SIG-M5 treated with dmso at 0.1 percent for 504 hours (cell line): ENCODE measurements around the gene KRT83.
"Not testable (repeated sequence)": the region's sequence is repeated elsewhere in the genome, so short reads cannot be mapped to it uniquely, and the experiment has no call there.

Source experiments
- DNase-seq: peaks from one replicate; lab custom pipeline; 2025; ENCODE audit not compliant: unreplicated experiment; lab: John Stamatoyannopoulos, UW

KRT83 gene

GRCh38 chr12:52354200-52354599, 33.0 kb upstream of the KRT83 start:
- DNase-seq, result no peak

- no peak for DNase-seq
These were observed 32.6 kb upstream of the KRT83 start for GRCh38 chr12:52353766-52354165.

DNA sequence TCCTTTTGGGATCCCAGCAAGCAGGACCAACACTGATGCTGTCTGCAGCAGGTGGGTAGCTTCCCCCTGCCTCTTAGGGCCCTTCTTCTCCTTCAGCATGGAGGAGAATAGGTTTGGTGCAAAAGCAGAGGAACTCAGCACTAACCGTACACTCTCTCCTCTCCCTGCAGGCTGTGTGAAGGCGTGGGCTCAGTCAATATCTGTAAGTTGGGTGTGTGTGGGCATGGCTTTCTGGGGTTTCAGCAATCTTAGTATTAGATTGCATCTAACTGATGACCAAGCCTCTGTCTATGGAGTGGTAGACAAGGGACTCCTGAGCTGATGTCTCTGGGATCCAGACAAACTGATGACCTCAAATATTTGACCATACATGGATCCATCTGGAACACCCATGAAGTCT, 31.8 kb upstream of the KRT83 start:
- DNase-seq, result no peak

DNA sequence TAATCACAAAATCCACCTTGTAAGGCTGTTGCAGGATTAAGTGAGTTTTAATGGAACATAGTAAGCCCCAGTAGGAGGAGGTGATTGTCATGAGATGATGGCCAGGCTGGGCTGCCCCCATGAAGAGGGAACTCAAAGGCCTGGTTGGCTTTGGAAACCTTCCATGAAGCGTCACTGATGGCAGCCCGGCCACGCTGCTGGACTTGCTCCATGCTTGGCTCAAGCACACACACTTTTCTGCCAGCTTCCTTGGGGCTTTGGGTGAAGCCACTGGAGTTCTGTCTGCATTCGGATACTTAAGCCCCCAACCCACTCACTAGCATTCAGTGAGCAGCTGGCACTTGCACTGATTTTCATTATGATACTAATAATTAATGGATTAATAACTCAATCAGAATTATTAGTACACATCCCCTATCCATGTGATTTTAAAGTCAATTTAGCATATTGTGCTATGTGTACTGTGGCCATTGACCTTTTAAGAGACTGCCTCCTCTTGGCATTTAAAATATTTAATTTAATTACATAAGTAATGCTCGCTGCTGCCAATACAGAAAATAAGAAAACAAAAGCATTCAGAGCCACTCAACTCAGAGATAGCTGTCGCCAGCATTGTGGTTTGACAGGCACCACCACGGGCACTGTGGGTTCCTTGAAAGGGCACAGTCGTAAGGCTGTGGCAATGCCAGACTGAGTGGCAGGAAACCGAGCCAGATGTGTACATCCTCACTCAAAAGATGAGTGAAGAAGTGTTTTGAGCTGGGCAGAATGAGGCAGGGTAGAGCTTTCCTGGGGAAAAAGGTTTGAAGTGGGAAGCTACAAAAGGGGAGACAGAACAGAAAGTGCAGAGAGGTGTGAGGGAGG, 30.2 kb upstream of the KRT83 start:
- DNase-seq, result no peak

DNA sequence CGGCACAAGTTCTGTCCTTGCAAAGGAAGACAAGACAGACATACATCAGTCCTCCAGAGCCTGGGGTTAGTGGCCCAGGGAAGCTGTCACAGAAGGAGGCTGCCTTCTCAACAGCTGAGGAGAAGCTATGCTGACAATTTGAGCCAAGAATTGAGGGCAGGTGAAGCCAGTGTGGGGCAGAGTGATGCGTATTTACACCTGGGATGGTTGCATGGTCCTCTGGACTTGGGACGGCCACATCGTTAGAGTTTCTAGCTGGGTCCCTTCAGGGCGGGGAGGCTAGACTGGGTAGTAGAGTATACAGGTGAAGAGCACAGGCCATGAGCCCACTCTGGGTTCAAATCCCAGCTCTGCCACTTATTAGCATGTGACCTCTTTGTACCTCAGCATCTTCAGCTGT, 29.6 kb upstream of the KRT83 start:
- no peak for DNase-seq

DNA sequence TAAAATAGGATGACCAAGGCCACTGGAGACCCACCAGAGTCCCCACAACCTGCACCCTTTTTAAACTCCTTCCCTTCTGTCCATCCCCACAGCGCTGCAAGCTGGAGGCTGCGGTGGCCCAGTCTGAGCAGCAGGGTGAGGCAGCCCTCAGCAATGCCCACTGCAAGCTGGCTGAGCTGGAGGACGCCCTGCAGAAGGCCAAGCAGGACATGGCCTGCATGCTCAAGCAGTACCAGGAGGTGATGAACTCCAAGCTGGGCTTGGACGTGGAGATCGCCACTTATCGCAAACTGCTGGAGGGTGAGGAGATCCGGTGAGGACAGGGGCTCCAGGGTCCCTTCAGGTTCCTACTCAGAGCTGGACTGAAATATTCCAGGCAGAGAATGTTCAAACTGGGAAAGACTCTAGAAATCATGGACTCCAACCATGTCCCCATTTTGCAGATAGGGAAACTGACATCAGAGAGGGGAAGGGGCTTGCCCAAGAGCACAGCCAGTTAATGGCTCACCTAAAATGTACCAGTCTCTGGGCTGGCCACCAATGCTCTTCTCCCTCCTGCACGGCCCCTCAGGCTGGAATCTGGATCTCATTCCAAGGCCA, 28.9 kb upstream of the KRT83 start:
- no peak for DNase-seq

DNA sequence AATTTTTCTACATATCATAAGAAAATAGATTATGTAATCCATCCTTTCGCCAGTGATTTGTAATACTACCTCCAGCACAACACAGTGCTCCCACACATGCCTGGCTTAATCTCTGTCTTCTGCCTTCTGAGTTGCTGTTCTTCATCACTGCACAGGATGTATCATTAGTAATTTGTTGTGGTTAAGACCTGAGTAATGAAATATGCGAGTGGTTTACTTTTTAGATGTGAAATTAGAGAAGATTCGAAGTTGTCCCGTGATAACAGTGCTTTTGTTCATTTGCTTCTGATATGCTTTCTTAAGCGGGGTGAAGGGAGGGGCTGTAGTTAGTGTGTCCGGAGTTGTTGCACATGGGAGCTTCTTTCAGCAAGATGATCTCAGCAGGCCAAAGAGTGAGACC, 28.0 kb upstream of the KRT83 start:
- DNase-seq, result no peak

DNA sequence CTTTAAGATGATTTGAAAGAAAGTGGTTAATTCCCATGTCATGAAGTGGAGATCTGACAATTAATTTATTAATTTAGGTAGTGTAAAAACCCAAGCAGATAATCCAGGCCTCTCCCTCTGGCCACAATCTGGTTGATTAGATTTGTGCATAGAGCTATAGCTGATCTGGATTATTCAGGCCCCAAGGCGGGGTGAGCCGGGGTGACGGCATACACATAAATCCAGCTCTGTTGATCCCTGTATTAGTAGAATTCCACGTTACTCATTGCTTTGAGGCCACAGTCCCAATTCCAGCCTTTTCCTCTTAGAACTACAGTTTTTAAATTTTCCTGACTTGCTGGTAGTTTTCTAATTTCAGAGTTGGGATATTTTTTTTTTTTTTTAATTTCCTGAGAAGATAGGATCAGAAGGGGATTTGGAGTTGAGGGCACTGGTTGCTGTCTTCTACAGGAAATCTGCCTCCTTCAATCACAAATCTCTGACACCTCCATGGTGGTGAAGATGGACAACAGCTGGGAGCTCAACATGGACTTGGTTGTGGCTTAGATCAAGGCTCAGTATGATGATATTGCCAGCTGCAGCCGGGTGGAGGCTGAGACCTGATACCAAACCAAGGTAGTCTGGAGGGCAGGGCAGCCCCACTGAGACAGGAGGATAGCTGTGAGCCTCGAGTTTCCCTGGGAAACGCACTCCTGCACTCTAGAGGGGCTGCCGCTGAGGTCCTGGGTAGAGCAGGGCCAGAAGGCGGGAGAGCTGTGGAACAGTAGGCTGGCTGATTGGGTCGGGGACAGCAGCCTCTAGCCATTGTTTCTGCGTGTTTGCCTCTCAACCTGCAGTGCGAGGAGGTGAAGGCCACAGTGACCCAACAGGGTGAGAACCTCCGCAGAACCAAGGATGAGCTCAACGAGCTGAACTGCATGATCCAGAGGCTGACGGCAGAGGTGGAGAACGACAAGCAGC, 26.6 kb upstream of the KRT83 start:
- DNase-seq, result no peak

DNA sequence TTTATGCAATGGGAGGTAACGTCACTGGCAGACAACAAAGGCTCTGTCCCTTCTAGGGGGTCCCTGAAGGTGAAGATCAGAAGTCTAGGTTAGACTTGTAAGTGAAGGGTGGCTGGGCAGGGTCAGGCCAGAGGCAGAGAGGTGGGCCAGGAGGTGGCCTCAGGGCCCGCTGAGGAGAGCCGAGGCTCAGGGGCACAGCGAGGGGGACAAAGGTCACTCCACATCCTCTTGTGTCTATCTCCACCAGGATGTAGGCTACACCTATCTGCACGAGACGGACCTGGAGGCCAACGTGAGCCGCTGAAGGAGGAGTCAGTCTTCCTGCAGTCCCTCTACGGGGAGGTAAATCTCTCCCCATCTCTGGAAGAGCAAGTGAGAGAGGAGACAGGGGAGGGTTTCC, 25.8 kb upstream of the KRT83 start:
- DNase-seq, result no peak

- DNase-seq, result no peak
These were observed 25.4 kb upstream of the KRT83 start for GRCh38 chr12:52346593-52346992.

- not testable (repeated sequence) for DNase-seq
These were observed 23.8 kb upstream of the KRT83 start for GRCh38 chr12:52345041-52345440.

DNA sequence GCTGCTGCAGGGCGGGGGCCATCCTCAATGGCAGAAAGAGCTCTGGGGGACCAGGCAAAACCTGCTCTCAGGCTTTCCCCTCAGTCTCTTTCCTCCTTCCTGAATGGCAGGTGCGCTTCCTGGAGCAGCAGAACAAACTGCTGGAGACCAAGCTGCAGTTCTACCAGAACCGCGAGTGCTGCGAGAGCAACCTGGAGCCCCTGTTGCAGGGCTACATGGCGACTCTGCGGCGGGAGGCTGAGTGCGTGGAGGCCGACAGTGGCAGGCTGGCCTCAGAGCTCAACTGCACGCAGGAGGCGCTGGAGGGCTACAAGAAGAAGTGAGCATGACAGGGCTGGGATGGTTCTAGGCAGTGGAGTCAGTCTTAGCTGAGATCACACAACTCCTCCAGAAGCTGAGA, 22.9 kb upstream of the KRT83 start:
- DNase-seq, result no peak

DNA sequence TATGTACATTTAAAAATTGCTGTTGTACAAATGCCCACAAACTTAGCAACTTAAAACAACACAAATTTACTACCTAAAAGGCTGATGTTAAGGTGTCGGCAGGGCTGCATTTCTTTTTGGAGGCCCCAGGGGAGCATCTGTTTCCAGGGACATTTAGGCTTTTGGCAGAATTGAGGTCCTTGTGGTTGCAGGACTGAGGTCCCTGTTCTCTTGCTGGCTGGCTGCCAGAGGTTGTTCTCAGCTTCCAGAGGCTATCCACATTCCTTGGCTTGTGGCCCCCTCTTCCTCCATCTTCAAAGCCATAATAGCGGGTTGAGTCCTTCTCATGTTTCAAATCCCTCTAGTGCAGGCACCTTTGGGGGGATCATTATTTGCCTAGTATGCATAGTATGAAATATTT, 22.4 kb upstream of the KRT83 start:
- no peak for DNase-seq

DNA sequence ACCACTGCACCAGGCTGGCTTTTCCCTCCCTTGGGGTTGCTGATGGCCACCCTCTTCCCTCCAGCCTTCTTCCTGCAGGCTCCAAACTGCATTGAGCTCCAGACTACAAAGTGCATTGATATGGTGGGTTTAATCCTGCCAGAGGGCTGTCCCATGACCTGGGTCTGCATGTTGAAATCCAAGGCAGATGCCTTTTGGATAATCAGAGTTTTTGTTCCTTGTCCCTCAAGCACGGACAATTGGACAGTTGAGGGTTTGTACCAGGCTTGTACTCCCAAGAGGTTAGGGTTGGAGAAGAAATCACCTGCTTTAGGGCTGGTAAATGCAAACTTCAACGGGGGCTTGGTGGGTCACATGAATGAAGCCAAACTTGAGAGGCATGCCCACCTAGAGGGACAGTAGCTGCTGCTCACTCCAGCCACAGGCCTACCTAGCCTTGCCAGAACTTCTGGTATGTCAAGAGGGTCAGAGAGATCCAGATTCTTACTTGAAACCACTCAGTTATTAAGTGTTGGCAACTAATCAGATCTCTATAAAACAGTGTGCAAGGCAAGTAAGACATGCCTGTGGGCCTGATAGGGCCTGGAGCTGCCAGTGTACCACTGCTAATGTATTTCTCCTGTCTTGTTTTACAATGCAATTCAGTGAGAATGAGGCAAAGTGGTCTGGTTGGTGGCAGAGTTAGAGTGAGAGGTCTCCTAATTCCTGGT, 21.7 kb upstream of the KRT83 start:
- DNase-seq, result no peak

GRCh38 chr12:52341066-52341580, 19.9 kb upstream of the KRT83 start:
- no peak for DNase-seq

DNA sequence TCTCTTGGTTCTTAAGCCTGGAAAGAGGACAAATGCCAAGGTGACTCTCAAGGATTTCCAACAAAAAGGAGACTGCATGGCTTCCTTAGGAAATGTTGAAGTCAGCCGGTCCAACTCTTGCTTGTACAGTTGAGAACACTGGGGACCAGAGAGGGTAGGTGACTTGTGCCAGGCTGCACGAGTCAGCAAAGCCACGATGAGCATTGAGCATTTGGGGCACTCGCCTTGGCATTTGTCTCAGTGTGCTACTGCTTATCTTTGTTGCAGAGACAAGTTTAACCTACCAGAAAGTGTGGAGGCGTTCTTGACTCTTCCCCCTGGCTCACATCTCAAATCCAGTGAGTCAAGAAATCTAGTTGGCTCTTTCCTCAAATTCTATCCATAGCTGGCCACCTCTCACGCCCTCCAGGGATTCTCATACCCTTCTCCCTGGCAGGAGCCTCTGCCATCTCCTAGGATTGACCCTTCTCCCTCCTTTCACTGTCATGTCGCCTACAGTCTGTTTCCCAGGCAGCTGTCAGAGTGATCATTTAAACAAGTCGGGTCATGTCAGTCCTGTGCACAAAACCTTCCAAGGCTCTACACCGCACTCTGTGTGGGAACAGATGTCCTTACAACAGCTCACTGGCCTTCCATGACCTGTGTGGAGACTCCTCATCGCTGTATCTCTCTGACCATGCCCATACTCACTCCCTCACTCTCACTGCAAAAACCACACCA, 17.2 kb upstream of the KRT83 start:
- no peak for DNase-seq

GRCh38 chr12:52337054-52337453, 15.9 kb upstream of the KRT83 start:
- DNase-seq, result no peak

GRCh38 chr12:52336641-52337040, 15.4 kb upstream of the KRT83 start:
- no peak for DNase-seq

DNA sequence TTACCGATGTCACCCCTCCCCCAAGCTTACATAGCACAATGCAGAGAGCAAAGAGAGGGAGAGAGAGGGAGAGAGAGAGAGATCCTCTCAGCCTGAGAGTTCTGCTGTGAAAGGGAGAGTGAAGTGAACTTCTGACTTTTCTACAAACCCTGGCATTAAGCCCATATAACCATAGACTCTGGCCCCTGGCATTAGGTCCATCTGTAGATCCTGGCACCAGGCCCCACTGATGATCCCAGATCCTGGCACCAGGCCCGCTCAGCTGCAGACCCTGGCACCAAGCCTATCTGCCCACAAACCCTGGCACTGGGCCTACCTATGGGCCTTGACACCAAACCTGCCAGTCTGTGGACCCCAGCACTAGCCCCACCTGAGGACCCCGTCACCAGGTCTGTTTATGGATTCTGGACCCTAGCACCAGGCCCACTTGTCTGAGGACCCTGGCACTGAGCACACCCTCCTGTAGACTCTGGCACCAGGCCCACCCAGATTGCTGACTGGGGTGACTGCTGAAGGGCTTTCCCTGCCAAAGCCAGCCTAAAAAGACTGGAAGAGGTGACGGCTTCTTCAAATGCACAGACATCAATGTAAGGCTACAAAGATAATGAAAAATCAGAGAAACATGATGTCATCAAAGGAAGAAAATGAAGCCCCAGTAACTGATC, 14.5 kb upstream of the KRT83 start:
- DNase-seq, result no peak

DNA sequence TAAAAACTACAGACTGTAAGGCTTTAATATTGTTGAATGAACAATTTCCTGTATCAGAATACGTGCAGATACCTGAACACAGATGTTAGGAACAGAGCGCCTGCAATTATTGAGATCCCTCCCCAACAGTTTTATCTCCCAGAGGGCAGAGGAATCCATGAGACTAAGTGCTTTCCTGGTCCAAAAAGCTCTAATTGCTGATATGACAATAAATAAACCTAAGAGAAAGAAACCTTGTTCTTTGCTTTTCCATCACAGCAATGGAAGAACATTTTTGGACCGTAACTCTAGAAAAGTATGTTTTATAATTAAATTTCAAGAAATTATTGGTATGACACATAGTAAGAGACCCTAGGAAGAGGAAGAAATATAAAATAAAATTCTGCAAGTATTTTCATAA, 13.0 kb upstream of the KRT83 start:
- DNase-seq, result no peak
